ENCODE results near the gene RCVRN.

RCVRN gene

GRCh38 chr17:9868552-9868951, 36.5 kb downstream of the RCVRN start:
- no peak overlapping the region for H3K4me3 ChIP-seq (ENCODE audit: low read length)
- TF ChIP-seq ZNF274 (IDR thresholded peaks at IDR 0.05; ENCODE audit: low read depth, low read length) = no peak

GRCh38 chr17:9865586-9865985, 39.5 kb downstream of the RCVRN start:
- no peak overlapping the region for H3K4me3 ChIP-seq (ENCODE audit: low read length)
- TF ChIP-seq ZNF274 (IDR thresholded peaks at IDR 0.05; ENCODE audit: low read depth, low read length) = no peak

DNA sequence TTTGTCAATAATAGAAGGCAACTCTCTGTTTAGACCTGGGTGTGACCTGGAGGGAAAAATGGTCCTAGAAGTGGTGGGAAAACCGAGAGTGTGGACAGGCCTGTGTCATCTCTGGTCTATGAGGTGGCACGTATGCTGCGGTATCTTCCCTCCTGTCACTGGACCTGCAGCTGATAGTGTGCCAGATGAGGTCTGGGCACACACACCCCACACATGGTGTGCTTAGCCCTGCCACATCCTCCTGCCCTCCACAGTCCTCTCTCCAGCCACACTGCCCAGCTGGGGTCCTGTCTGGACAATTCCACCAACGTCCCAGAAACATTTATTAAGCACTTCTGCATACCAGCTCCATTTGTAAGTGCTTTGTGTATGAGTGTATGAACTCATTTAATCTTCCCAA, 42.1 kb downstream of the RCVRN start:
- no peak overlapping the region for H3K4me3 ChIP-seq (ENCODE audit: low read length)

GRCh38 chr17:9862220-9862619, 42.9 kb downstream of the RCVRN start:
- TF ChIP-seq ZNF274 (IDR thresholded peaks at IDR 0.05; ENCODE audit: low read depth, low read length) = no peak
- H3K4me3 ChIP-seq (ENCODE audit: low read length) = no peak overlapping the region

More for the DNA sequence above, 42.1 kb downstream of the RCVRN start:
- no peak for TF ChIP-seq ZNF274 (IDR thresholded peaks at IDR 0.05; ENCODE audit: low read depth, low read length)

DNA sequence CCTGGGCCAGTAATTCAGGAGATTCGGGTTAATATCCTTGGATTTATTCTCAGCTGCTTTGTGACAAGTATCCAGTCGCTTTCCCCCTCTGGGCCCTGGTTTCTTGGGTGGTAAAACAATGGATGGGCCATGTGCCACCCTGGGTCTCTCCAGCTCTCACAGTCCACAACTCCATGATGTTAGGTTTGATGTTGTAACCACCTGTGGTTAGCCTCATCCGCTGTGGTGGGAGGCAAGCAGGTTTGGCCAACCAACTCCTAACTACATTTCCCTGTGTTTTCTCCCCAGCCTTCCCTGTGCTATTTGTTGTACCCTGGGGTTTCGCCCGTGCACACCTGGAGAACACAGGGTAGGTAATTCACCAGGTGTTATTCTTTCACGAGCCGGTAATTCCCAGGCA, 44.2 kb downstream of the RCVRN start:
- TF ChIP-seq ZNF274 (IDR thresholded peaks at IDR 0.05; ENCODE audit: low read depth, low read length) = no peak

DNA sequence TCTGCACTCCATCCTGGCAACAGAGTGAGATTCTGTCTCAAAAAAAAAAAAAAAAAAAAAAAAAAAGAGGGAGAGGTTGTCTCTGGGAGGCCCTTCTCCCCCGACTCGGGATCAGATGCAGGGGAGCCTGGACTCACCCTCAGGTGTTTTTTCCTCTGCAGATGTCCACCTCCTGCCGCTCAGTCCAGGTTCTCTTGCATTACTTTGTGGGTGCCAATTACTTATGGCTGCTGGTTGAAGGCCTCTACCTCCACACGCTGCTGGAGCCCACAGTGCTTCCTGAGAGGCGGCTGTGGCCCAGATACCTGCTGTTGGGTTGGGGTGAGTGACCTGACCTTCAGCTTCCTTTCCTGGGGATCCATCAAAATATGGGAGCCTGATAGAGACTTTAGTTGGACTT, 45.3 kb downstream of the RCVRN start:
- TF ChIP-seq ZNF274 (IDR thresholded peaks at IDR 0.05; ENCODE audit: low read depth, low read length) = no peak

More for the DNA sequence above, 44.2 kb downstream of the RCVRN start:
- H3K4me3 ChIP-seq (ENCODE audit: low read length) = no peak overlapping the region

DNA sequence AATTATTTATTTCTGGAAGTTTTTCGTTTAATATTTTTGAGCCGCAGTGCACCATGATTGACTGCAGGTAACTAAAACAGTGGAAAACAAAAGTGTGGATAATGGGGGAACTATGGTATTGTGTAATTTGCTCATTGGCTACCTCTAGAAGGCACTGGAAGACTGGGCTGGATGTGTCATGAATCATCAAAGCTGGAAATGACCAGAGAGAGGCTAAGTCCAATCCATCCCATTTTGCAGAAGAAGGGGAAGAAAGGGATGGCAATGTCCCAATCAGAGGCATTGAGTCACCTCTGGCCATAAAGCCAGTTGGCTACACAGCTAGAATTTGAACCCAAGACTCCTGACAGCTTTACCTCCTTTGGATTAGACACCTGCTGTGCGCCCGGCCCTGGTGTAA, 50.0 kb downstream of the RCVRN start:
- H3K4me3 ChIP-seq (ENCODE audit: low read length) = no peak overlapping the region
- TF ChIP-seq ZNF274 (IDR thresholded peaks at IDR 0.05; ENCODE audit: low read depth, low read length) = no peak

More for the DNA sequence above, 45.3 kb downstream of the RCVRN start:
- no peak overlapping the region for H3K4me3 ChIP-seq (ENCODE audit: low read length)

DNA sequence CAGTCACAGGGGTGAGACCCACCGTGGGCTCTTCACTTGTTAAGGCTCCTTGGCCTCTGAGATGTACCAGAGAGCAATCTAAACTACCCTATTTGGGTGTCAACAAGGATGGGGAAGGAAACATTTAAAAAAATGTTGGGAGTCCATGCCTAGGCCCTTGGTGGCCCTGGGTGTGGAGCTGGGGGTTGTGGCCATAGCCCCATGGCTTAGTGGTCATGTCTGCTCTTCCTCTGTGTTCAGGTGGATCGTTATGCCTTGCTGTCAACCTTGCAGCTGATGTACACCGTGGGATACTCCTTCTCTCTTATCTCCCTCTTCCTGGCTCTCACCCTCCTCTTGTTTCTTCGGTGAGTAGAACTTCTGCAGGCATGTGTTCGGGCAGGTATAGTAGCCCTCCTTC, 50.8 kb downstream of the RCVRN start:
- TF ChIP-seq ZNF274 (IDR thresholded peaks at IDR 0.05; ENCODE audit: low read depth, low read length) = no peak
- no peak overlapping the region for H3K4me3 ChIP-seq (ENCODE audit: low read length)

- H3K4me3 ChIP-seq (ENCODE audit: low read length) = no peak overlapping the region
- no peak for TF ChIP-seq ZNF274 (IDR thresholded peaks at IDR 0.05; ENCODE audit: low read depth, low read length)
Observed at GRCh38 chr17:9850151-9850550, 54.9 kb downstream of the RCVRN start.

Data from GM08714 (cell line).